PC-9 (cell line): ENCODE measurements around the gene INO80D. TPM values are rescaled to one million over a fixed set of nuclear protein-coding genes. Genes with fewer than 3 reads are reported as not detected.

Experiments
- BruUV-seq: library from RNA; stranded (reverse); fragments of 400-500 nt; replicated peaks from 2 replicates; lab custom pipeline; 2021; lab: Mats Ljungman, UMichigan
- CTCF ChIA-PET: fragments of 300-600 bp; sonication (Branson Sonifier 250); formaldehyde crosslinking; loops from one replicate; lab custom pipeline; 2022; ENCODE audit warnings: antibody characterized with exemption; lab: Charles Lee
- POLR2A ChIA-PET: fragments of 300-600 bp; sonication (Branson Sonifier 250); formaldehyde crosslinking; loops from one replicate; lab custom pipeline; 2022; ENCODE audit warnings: antibody characterized with exemption; ENCODE audit not compliant: unreplicated experiment; lab: Charles Lee
- DNase-seq, 2 experiments: peaks; one replicate each; pipeline versions ENCODE4 v3.0.0 to v3.0.0-alpha.2; 2015 to 2022; ENCODE audit warnings: mixed read lengths in 1 of 2
- H2AFZ ChIP-seq: fragments of 200-600 bp; sonication (generic); 2 replicates; pipeline ENCODE4 v1.8.1; 2017; ENCODE audit warnings: antibody characterized with exemption
- H3F3A ChIP-seq: fragments of 200-600 bp; sonication (generic); 2 replicates; pipeline ENCODE4 v1.8.1; 2017; ENCODE audit warnings: antibody characterized with exemption, mild to moderate bottlenecking, low read depth; ENCODE audit not compliant: insufficient read depth
- H3K27ac ChIP-seq: fragments of 200-600 bp; sonication (generic); 2 replicates; pipeline ENCODE4 v1.6.1; 2016; ENCODE audit warnings: mixed run types
- H3K27me3 ChIP-seq: fragments of 200-600 bp; sonication (generic); 2 replicates; pipeline ENCODE4 v1.6.1; 2016; ENCODE audit warnings: low read depth, mixed run types; ENCODE audit not compliant: insufficient read depth
- H3K36me3 ChIP-seq: fragments of 200-600 bp; sonication (generic); 2 replicates; pipeline ENCODE4 v1.6.1; 2016; ENCODE audit warnings: low read depth, mixed run types
- H3K4me1 ChIP-seq: fragments of 200-600 bp; sonication (generic); replicated peaks from 2 replicates; pipeline ENCODE4 v1.6.1; 2016; ENCODE audit warnings: mixed run types; ENCODE audit not compliant: insufficient read depth
- H3K4me2 ChIP-seq: fragments of 200-600 bp; sonication (generic); 2 replicates; pipeline ENCODE4 v1.6.1; 2017; ENCODE audit warnings: mixed run types
- H3K4me3 ChIP-seq: fragments of 200-600 bp; sonication (generic); 2 replicates; pipeline ENCODE4 v1.6.1; 2016; ENCODE audit warnings: mixed run types
- H3K79me2 ChIP-seq: fragments of 200-600 bp; sonication (generic); 2 replicates; pipeline ENCODE4 v1.6.1; 2017; ENCODE audit warnings: low read depth, mixed run types
- H3K9me2 ChIP-seq: fragments of 200-600 bp; sonication (generic); 2 replicates; pipeline ENCODE4 v1.8.1; 2017; ENCODE audit warnings: mild to moderate bottlenecking; ENCODE audit not compliant: insufficient read depth
- H3K9me3 ChIP-seq: fragments of 200-600 bp; sonication (generic); 2 replicates; pipeline ENCODE4 v1.8.1; 2016; ENCODE audit warnings: low read depth; ENCODE audit not compliant: insufficient read depth
- H4K20me1 ChIP-seq: fragments of 200-600 bp; sonication (generic); 2 replicates; pipeline ENCODE4 v1.8.1; 2017; ENCODE audit not compliant: insufficient read depth
- CTCF ChIP-seq: fragments of 200-600 bp; sonication (generic); conservative IDR thresholded peaks from 2 replicates; pipeline ENCODE4 v1.6.1; 2017; ENCODE audit warnings: mixed run types, antibody characterized with exemption, mild to moderate bottlenecking, moderate library complexity
- EZH2 ChIP-seq: fragments of 200-600 bp; sonication (generic); IDR thresholded peaks from 2 replicates; pipeline ENCODE4 v1.8.0; 2017; ENCODE audit warnings: antibody characterized with exemption, low read depth
- intact Hi-C: fragments of 100-400 bp; cut with micrococcal nuclease; formaldehyde crosslinking; loops from one replicate; pipeline ENCODE4 v1.10.0; 2022; ENCODE audit not compliant: unreplicated experiment
- total RNA-seq: library from RNA; stranded (reverse); gene quantifications from 2 replicates; pipeline ENCODE4 v1.2.3, GENCODE V29; 2021

Gene INO80D
- total RNA-seq, 1 experiment from 2014 or later, result 12.4 TPM

- Histone ChIP-seq H3K9me2 (no peaks in the 10 kb centered on the region), H3K4me1 (no peaks in the 10 kb centered on the region), H3K79me2 (peaks cover 4% of the 10 kb centered on the region; the same call in 1 of the 2 replicates), H3K27me3 (no peaks in the 10 kb centered on the region), H2AFZ (no peak overlapping the region), H3K27ac (no peak overlapping the region), H3K4me2 (no peak overlapping the region), H3F3A (no peaks in the 10 kb centered on the region), H4K20me1 (no peaks in the 10 kb centered on the region), H3K9me3 (no peaks in the 10 kb centered on the region), H3K4me3 (no peak overlapping the region), H3K36me3 (no peaks in the 10 kb centered on the region)
- intact Hi-C loops, result no loop called here
- ChIA-PET CTCF (no interaction called here), POLR2A (no interaction called here)
- TF ChIP-seq EZH2 (no peak), CTCF (no peak)
- DNase-seq, result no peak
- BruUV-seq, result no TSS peak
Observed at GRCh38 chr2:206062724-206063123, 23.2 kb downstream of the INO80D start.

GRCh38 chr2:206056286-206056685 lies 29.7 kb downstream of the INO80D start:
- ChIA-PET POLR2A (no interaction called here), CTCF (no interaction called here)
- Histone ChIP-seq H3K4me1 (no peaks in the 10 kb centered on the region), H2AFZ (no peak overlapping the region), H4K20me1 (no peaks in the 10 kb centered on the region), H3K27ac (no peak overlapping the region), H3K4me3 (no peak overlapping the region), H3K27me3 (no peaks in the 10 kb centered on the region), H3K9me3 (no peaks in the 10 kb centered on the region), H3K36me3 (no peaks in the 10 kb centered on the region), H3K79me2 (no peaks in the 10 kb centered on the region), H3K9me2 (no peaks in the 10 kb centered on the region), H3K4me2 (no peak overlapping the region), H3F3A (no peaks in the 10 kb centered on the region)
- BruUV-seq, result no TSS peak
- intact Hi-C loops, result no loop called here
- TF ChIP-seq EZH2 (no peak), CTCF (no peak)
- no peak for DNase-seq

- Histone ChIP-seq H3K4me2 (no peak overlapping the region), H2AFZ (no peak overlapping the region), H3K27ac (no peak overlapping the region), H3K36me3 (no peaks in the 10 kb centered on the region), H3K27me3 (no peaks in the 10 kb centered on the region), H3K9me3 (no peaks in the 10 kb centered on the region), H3K79me2 (no peaks in the 10 kb centered on the region), H3K4me1 (no peaks in the 10 kb centered on the region), H3K9me2 (no peaks in the 10 kb centered on the region), H3K4me3 (no peak overlapping the region), H3F3A (no peaks in the 10 kb centered on the region), H4K20me1 (no peaks in the 10 kb centered on the region)
- BruUV-seq, result no TSS peak
- TF ChIP-seq EZH2 (no peak), CTCF (no peak)
- POLR2A ChIA-PET, result no interaction called here
- intact Hi-C loops, result no loop called here
- CTCF ChIA-PET, result no interaction called here
- no peak for DNase-seq
Observed at GRCh38 chr2:206054952-206055351, 31.0 kb downstream of the INO80D start.
